ENCODE measurements around the gene NUP85. TPM values are rescaled to one million over a fixed set of nuclear protein-coding genes. Genes with fewer than 3 reads are reported as not detected.
A peak's percentile ranks its signal among the peaks of the same experiment; 100 is the strongest.

The NUP85 gene
- polyA plus RNA-seq, 1 donor from 2014 or later = 84.1 TPM

DNA sequence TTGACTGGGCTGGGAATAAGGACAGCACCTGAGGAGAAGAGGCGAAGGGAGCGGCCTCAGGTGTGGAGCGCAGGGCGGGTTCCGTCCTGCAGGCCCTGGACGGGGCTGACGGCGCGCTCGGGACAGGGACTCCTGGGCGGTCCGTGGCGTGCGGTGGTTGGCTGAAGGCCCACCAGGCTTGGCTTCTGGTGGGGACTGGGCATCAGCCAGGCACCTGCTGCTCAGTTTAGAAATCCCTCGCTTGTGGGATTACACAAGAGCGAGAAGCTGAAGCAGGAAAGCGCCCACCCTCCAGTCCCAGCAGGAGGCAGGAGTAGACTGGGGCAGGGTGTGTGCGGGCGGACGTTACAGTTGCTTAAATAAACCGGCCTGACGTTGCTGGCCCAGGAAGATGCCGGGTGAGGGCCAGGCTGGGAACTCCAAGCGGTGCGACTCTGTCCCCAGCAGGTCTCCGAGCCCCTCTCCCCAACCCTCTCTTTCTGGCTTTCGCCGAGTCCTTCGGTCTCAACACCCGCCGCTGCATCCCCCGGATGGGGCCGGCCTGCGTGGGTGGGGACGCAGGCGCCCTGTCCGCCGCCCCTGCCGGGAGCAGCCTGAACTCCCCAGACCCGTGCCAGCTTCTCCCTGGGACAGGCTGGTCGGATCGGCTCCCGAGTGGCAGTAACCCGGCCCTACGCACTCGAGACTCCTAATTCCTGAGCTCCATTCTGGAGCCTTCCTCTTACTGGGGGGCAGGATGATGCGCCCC lies 64.9 kb downstream of the NUP85 start:
- Histone ChIP-seq H3K9ac (ENCODE audit: low read length) (peak overlapping the region; percentile 94), H3K9me3 (ENCODE audit: low read length) (no peaks in the 10 kb centered on the region), H3K27ac (ENCODE audit: low read length) (peak overlapping the region; percentile 80), H4K20me1 (ENCODE audit: insufficient read depth) (no peaks in the 10 kb centered on the region), H2AFZ (ENCODE audit: low read depth, low read length) (peak overlapping the region; percentile 83), H3K4me3 (ENCODE audit: low read length) (peak overlapping the region; percentile 98), H3K36me3 (ENCODE audit: insufficient read depth, low read length) (no peaks in the 10 kb centered on the region), H3K4me2 (ENCODE audit: low read length) (peak overlapping the region; percentile 61), H3K27me3 (ENCODE audit: insufficient read depth, low read depth, low read length) (no peaks in the 10 kb centered on the region), H3F3A (ENCODE audit: insufficient read depth, low read length, poor library complexity, severe bottlenecking) (no peaks in the 10 kb centered on the region), H3K79me2 (replicated peaks; ENCODE audit: insufficient read depth, low read length) (no peaks in the 10 kb centered on the region), H3K9me2 (ENCODE audit: insufficient read depth, low read length) (no peaks in the 10 kb centered on the region)
- TF ChIP-seq RAD21 (conservative IDR thresholded peaks at IDR 0.05) (peak; percentile 16), MXI1 (conservative IDR thresholded peaks at IDR 0.05; ENCODE audit: poor library complexity, severe bottlenecking) (no peak), TAF1 (IDR thresholded peaks at IDR 0.05; ENCODE audit: low read depth) (no peak), POLR2AphosphoS5 (IDR thresholded peaks at IDR 0.05) (no peak), EZH2 (IDR thresholded peaks at IDR 0.05; ENCODE audit: borderline replicate concordance, insufficient read depth, low read length, poor library complexity, severe bottlenecking) (no peak), EP300 (conservative IDR thresholded peaks at IDR 0.05; ENCODE audit: poor library complexity, severe bottlenecking) (no peak)
- TF ChIP-seq, protein P1, sequence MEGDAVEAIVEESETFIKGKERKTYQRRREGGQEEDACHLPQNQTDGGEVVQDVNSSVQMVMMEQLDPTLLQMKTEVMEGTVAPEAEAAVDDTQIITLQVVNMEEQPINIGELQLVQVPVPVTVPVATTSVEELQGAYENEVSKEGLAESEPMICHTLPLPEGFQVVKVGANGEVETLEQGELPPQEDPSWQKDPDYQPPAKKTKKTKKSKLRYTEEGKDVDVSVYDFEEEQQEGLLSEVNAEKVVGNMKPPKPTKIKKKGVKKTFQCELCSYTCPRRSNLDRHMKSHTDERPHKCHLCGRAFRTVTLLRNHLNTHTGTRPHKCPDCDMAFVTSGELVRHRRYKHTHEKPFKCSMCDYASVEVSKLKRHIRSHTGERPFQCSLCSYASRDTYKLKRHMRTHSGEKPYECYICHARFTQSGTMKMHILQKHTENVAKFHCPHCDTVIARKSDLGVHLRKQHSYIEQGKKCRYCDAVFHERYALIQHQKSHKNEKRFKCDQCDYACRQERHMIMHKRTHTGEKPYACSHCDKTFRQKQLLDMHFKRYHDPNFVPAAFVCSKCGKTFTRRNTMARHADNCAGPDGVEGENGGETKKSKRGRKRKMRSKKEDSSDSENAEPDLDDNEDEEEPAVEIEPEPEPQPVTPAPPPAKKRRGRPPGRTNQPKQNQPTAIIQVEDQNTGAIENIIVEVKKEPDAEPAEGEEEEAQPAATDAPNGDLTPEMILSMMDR (IDR thresholded peaks at IDR 0.05; ENCODE audit: poor library complexity, severe bottlenecking) = peak; percentile 44

DNA sequence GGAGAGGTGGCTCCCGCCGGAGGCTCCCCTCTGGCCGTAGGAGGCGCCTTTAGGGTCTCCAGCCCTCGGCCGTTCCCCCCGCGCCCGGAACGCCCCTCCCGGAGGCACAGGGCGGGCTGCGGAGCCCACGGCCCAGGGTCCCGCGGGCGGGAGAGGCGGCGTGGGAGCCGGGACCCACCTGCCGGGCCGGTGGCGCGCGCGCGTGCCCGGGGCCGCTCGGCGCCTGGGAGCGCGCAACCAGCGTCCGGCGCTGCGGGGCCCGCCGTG lies 65.4 kb downstream of the NUP85 start, which contains the start of gene MIF4GD:
TSS of gene MIF4GD (minus strand) at position 266 of the 267 bp plus-strand sequence. CDS start 1,036 bp downstream, outside the sequence.
- Histone ChIP-seq H3K27me3 (ENCODE audit: insufficient read depth, low read depth, low read length) (no peaks in the 10 kb centered on the region), H3K9ac (ENCODE audit: low read length) (peak within 1 kb of the TSS; percentile 94), H3K9me3 (ENCODE audit: low read length) (no peaks in the 10 kb centered on the region), H3K27ac (ENCODE audit: low read length) (peak within 1 kb of the TSS; percentile 80), H3K79me2 (replicated peaks; ENCODE audit: insufficient read depth, low read length) (no peaks in the 10 kb centered on the region), H4K20me1 (ENCODE audit: insufficient read depth) (no peaks in the 10 kb centered on the region), H3K4me3 (ENCODE audit: low read length) (peak within 1 kb of the TSS; percentile 98), H2AFZ (ENCODE audit: low read depth, low read length) (peak within 1 kb of the TSS; percentile 83), H3F3A (ENCODE audit: insufficient read depth, low read length, poor library complexity, severe bottlenecking) (no peaks in the 10 kb centered on the region), H3K9me2 (ENCODE audit: insufficient read depth, low read length) (no peaks in the 10 kb centered on the region), H3K36me3 (ENCODE audit: insufficient read depth, low read length) (no peaks in the 10 kb centered on the region), H3K4me2 (ENCODE audit: low read length) (peak within 1 kb of the TSS; percentile 61)
- peak; percentile 18 for TF ChIP-seq TAF1 (IDR thresholded peaks at IDR 0.05; ENCODE audit: low read depth)
- TF ChIP-seq SMC3 (conservative IDR thresholded peaks at IDR 0.05; ENCODE audit: poor library complexity) = no peak

DNA sequence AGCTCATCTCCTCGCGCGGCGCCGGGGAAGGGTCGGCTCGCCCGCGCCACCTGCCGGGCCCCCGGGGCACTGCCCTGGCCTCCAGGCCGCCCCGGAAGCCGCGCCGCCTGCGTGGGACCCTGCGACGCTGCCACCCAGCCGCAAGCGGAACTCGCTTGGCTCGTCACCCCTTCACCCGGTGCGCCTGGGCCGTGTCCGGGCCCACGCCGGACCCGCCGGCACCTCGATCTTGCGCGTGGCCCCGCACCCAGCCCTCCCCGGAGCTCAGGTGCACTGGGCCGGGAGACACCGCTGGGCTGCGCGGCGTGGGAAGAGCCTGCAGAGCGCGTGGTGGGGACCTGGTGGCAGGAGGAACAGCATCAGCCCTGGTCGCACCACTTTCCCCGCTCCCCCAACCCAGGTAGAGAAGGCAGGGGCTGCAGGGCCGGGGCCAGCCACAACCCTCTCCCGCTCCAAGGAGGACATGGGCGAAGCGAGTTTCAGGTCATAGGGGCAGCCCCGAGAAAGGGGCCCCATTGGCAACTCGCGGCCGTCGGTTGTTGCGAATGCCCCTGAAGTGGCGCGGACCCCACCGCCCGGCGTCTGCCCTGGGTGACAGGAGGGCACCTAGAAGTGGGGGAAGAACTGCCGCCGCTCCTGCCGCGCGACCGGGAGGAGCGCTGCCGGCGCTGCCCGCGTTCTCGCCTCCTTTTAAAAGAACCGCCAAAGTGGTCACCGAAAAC lies 65.9 kb downstream of the NUP85 start:
- H3K27me3 ChIP-seq (ENCODE audit: insufficient read depth, low read depth, low read length) = no peaks in the 10 kb centered on the region
- H3K4me3 ChIP-seq (ENCODE audit: low read length) = peak overlapping the region; percentile 93
- peak overlapping the region; percentile 75 for H3K9ac ChIP-seq (ENCODE audit: low read length)
- H3K9me2 ChIP-seq (ENCODE audit: insufficient read depth, low read length) = no peaks in the 10 kb centered on the region
- H4K20me1 ChIP-seq (ENCODE audit: insufficient read depth) = no peaks in the 10 kb centered on the region
- H3K27ac ChIP-seq (ENCODE audit: low read length) = peak overlapping the region; percentile 42
- H3F3A ChIP-seq (ENCODE audit: insufficient read depth, low read length, poor library complexity, severe bottlenecking) = no peaks in the 10 kb centered on the region
- peak overlapping the region; percentile 53 for H3K4me2 ChIP-seq (ENCODE audit: low read length)
- peak overlapping the region; percentile 49 for H2AFZ ChIP-seq (ENCODE audit: low read depth, low read length)
- H3K9me3 ChIP-seq (ENCODE audit: low read length) = no peaks in the 10 kb centered on the region
- TF ChIP-seq POLR2AphosphoS5 (IDR thresholded peaks at IDR 0.05) (no peak), MXI1 (conservative IDR thresholded peaks at IDR 0.05; ENCODE audit: poor library complexity, severe bottlenecking) (peak; percentile 95), RAD21 (conservative IDR thresholded peaks at IDR 0.05) (peak; percentile 60), TAF1 (IDR thresholded peaks at IDR 0.05; ENCODE audit: low read depth) (peak; percentile 40), EP300 (conservative IDR thresholded peaks at IDR 0.05; ENCODE audit: poor library complexity, severe bottlenecking) (peak; percentile 62), SMC3 (conservative IDR thresholded peaks at IDR 0.05; ENCODE audit: poor library complexity) (peak; percentile 69), EZH2 (IDR thresholded peaks at IDR 0.05; ENCODE audit: borderline replicate concordance, insufficient read depth, low read length, poor library complexity, severe bottlenecking) (no peak)
- TF ChIP-seq, protein P1 (IDR thresholded peaks at IDR 0.05; ENCODE audit: poor library complexity, severe bottlenecking) = peak; percentile 98
- TF ChIP-seq, protein P2, sequence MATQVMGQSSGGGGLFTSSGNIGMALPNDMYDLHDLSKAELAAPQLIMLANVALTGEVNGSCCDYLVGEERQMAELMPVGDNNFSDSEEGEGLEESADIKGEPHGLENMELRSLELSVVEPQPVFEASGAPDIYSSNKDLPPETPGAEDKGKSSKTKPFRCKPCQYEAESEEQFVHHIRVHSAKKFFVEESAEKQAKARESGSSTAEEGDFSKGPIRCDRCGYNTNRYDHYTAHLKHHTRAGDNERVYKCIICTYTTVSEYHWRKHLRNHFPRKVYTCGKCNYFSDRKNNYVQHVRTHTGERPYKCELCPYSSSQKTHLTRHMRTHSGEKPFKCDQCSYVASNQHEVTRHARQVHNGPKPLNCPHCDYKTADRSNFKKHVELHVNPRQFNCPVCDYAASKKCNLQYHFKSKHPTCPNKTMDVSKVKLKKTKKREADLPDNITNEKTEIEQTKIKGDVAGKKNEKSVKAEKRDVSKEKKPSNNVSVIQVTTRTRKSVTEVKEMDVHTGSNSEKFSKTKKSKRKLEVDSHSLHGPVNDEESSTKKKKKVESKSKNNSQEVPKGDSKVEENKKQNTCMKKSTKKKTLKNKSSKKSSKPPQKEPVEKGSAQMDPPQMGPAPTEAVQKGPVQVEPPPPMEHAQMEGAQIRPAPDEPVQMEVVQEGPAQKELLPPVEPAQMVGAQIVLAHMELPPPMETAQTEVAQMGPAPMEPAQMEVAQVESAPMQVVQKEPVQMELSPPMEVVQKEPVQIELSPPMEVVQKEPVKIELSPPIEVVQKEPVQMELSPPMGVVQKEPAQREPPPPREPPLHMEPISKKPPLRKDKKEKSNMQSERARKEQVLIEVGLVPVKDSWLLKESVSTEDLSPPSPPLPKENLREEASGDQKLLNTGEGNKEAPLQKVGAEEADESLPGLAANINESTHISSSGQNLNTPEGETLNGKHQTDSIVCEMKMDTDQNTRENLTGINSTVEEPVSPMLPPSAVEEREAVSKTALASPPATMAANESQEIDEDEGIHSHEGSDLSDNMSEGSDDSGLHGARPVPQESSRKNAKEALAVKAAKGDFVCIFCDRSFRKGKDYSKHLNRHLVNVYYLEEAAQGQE (IDR thresholded peaks at IDR 0.05; ENCODE audit: borderline replicate concordance) = no peak
- H3K79me2 ChIP-seq (replicated peaks; ENCODE audit: insufficient read depth, low read length) = no peaks in the 10 kb centered on the region
- H3K36me3 ChIP-seq (ENCODE audit: insufficient read depth, low read length) = no peaks in the 10 kb centered on the region
